Neutrophil (primary cell): ENCODE results near the gene CD63.

Experiments used
- H3K27ac ChIP-seq: fragments of 200-600 bp; sonication (generic); 2 replicates; pipeline ENCODE4 v1.5.1; 2016; ENCODE audit warnings: mild to moderate bottlenecking, moderate library complexity
- H3K27me3 ChIP-seq: fragments of 200-600 bp; sonication (generic); 2 replicates; pipeline ENCODE4 v1.6.0; 2016; ENCODE audit warnings: mild to moderate bottlenecking
- H3K36me3 ChIP-seq: fragments of 200-600 bp; sonication (generic); 2 replicates; pipeline ENCODE4 v1.5.1; 2017
- H3K4me1 ChIP-seq, 2 experiments: fragments of 200-600 bp in 1 of 2; sonication (generic) in 1 of 2; 1 replicate in 1 of 2; 2 replicates in 1 of 2; pipeline versions ENCODE4 v1.5.1 to v1.6.1; 2013 to 2016; ENCODE audit warnings: low read depth in 1 of 2, low read length in 1 of 2, mild to moderate bottlenecking in 1 of 2, moderate library complexity in 1 of 2; ENCODE audit not compliant: control insufficient read depth in 1 of 2, insufficient read depth in 1 of 2
- H3K4me3 ChIP-seq, 2 experiments: fragments of 200-600 bp in 1 of 2; sonication (generic) in 1 of 2; 1 replicate in 1 of 2; 2 replicates in 1 of 2; pipeline ENCODE4 v1.5.1; 2013 to 2016; ENCODE audit warnings: low read depth in 1 of 2, low read length in 1 of 2, mild to moderate bottlenecking in 1 of 2, moderate library complexity in 1 of 2
- H3K9me3 ChIP-seq: fragments of 200-600 bp; sonication (generic); 2 replicates; pipeline ENCODE4 v1.5.1; 2016
- TF ChIP-seq, protein P1 (sequence below): fragments of 200-600 bp; sonication (generic); IDR thresholded peaks from 2 replicates; pipeline ENCODE4 v1.5.1; 2016; ENCODE audit warnings: antibody characterized with exemption

The CD63 gene

DNA sequence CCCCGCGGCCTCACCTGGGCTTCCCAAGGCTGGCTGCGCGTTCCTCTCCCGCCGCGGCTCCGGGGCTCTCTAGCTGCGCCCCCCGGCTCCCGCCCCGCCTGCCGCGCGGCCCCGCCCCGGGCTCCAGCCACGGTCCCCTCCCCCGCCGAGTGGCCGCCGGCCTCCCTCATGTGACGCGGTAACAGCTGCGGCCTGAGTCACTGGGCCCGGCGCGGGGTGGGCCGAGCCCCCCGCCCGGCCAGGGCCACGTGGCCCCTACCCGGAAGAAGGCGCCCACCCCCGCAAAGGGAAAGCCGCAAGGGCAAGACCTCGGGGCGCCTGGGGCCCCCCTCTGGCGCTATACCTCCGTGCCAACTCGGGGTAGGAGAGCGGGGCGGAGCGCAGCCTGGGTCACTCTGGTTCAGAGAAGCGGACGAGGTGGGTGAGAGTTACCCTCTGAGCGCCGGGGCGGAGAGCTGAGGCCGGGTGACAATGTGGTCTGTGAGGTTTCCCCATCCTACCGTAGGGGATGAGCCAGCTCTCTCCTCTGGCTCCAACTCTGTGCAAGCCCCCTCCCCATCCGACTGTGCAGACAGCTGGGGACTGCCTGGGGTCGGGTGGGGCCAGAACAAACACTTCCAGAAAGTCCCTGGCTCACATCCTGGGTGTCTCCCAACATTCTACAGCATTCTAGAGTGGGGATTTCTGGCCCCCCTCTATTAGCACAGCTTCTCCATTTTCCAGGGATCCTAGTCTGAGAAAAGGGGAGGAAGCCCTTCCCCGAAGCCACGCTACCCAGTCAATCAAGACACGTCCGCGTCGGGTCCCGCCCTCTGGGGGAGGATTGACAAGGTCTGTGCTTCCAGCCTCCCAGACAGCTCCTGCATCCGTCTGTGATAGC lies at the start of gene CD63:
Gene CD63, minus strand, starts transcription at position 71 of the 880 bp plus-strand sequence. CDS start 668 bp downstream, outside the sequence.
- Histone ChIP-seq H3K9me3 (no peaks in the 10 kb centered on the region), H3K27me3 (no peaks in the 10 kb centered on the region), H3K36me3 (peaks cover 31% of the 10 kb centered on the region), H3K4me1 (peaks cover 42 to 49% of the 10 kb centered on the region in 2 experiments), H3K27ac (peak within 1 kb of the TSS; percentile 95), H3K4me3 (peak within 1 kb of the TSS; percentile 69 to 88)
- TF ChIP-seq, protein P1, sequence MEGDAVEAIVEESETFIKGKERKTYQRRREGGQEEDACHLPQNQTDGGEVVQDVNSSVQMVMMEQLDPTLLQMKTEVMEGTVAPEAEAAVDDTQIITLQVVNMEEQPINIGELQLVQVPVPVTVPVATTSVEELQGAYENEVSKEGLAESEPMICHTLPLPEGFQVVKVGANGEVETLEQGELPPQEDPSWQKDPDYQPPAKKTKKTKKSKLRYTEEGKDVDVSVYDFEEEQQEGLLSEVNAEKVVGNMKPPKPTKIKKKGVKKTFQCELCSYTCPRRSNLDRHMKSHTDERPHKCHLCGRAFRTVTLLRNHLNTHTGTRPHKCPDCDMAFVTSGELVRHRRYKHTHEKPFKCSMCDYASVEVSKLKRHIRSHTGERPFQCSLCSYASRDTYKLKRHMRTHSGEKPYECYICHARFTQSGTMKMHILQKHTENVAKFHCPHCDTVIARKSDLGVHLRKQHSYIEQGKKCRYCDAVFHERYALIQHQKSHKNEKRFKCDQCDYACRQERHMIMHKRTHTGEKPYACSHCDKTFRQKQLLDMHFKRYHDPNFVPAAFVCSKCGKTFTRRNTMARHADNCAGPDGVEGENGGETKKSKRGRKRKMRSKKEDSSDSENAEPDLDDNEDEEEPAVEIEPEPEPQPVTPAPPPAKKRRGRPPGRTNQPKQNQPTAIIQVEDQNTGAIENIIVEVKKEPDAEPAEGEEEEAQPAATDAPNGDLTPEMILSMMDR, result no peak

GRCh38 chr12:55777856-55778255 lies 49.0 kb upstream of the CD63 start:
- no peak overlapping the region for H3K27ac ChIP-seq
- TF ChIP-seq, protein P1, result no peak
- H3K4me3 ChIP-seq, result no peak overlapping the region
- peaks cover 71% of the 10 kb centered on the region for H3K36me3 ChIP-seq
- no peaks in the 10 kb centered on the region for H3K4me1 ChIP-seq
- no peaks in the 10 kb centered on the region for H3K27me3 ChIP-seq
- H3K9me3 ChIP-seq, result no peaks in the 10 kb centered on the region

- TF ChIP-seq, protein P1, result no peak
- Histone ChIP-seq H3K36me3 (peaks cover 48% of the 10 kb centered on the region), H3K27ac (no peak overlapping the region), H3K9me3 (no peaks in the 10 kb centered on the region), H3K27me3 (no peaks in the 10 kb centered on the region), H3K4me3 (no peak overlapping the region), H3K4me1 (peaks cover 6% of the 10 kb centered on the region in 2 experiments)
Observed at GRCh38 chr12:55771736-55772135, 42.9 kb upstream of the CD63 start.

DNA sequence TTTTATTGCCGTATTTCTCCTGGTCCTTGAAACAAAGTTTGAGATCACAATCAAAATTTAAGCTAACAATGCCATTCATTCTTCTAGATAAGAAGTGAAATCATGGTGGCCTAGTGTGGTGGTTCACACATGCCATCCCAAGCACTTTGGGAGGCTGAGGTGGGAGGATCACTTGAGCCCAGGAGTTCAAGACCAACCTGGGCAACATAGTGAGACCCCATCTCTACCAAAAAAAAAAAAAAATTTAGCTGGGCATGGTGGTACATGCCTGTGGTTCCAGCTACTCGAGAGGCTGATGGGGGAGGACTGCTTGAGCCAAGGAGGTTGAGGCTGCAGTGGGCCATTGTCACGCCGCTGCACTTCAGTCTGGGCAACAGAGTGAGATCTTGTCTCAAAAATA lies 38.3 kb upstream of the CD63 start:
- H3K9me3 ChIP-seq, result no peaks in the 10 kb centered on the region
- H3K4me3 ChIP-seq, result no peak overlapping the region
- H3K27ac ChIP-seq, result no peak overlapping the region
- no peaks in the 10 kb centered on the region for H3K27me3 ChIP-seq
- H3K36me3 ChIP-seq, result peaks cover 52% of the 10 kb centered on the region
- H3K4me1 ChIP-seq, result peaks cover 6% of the 10 kb centered on the region in 2 experiments
- TF ChIP-seq, protein P1, result no peak

DNA sequence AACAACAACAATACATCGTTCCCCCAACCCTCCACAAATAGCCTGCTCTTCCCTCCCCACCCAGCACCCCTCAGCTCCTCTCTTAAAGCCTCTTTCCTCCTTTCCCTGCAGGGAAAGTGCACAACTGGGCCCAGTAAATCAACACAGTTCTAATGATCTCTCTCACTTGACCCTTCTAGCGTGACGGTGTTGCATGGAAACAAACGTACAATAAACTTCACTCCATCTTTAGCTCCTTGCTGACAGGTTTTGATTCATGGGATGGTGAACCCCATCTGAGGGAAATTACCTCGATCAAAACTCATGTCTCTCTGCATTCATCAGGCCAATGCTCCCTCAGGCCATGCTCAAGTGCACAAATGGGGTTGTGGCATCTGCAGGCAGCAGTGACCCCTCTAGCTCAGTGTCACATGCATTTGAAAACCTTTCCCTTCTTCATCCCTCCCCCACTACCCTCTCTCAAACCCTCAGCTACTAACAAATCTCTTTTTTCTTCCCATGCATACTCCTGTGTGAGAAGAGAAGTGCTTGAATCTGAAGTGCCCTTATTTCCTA lies 37.0 kb upstream of the CD63 start:
- H3K36me3 ChIP-seq, result peaks cover 40% of the 10 kb centered on the region
- H3K27me3 ChIP-seq, result no peaks in the 10 kb centered on the region
- H3K4me1 ChIP-seq, result peaks cover 5 to 6% of the 10 kb centered on the region in 2 experiments
- H3K9me3 ChIP-seq, result no peaks in the 10 kb centered on the region
- H3K27ac ChIP-seq, result no peak overlapping the region
- TF ChIP-seq, protein P1, result no peak
- no peak overlapping the region for H3K4me3 ChIP-seq
